H9 (cell line): ENCODE measurements around the gene ITPRIPL1. TPM values are rescaled to one million over a fixed set of nuclear protein-coding genes. Genes with fewer than 3 reads are reported as not detected.

Source experiments
- DNase-seq: peaks from one replicate; pipeline ENCODE4 v3.0.0-alpha.2; 2017
- H2AFZ ChIP-seq: one replicate; pipeline ENCODE4 v1.6.1; 2013; ENCODE audit warnings: mild to moderate bottlenecking, low read length, control low read depth, moderate library complexity
- H2AK5ac ChIP-seq: 2 replicates; pipeline ENCODE4 v1.6.1; 2013; ENCODE audit warnings: low read length, control low read depth, mixed read lengths; ENCODE audit not compliant: insufficient read length
- H2BK120ac ChIP-seq: one replicate; pipeline ENCODE4 v1.6.1; 2013; ENCODE audit warnings: low read depth, mild to moderate bottlenecking, low read length, control low read depth, inconsistent platforms; ENCODE audit not compliant: poor library complexity, severe bottlenecking
- H2BK12ac ChIP-seq: 2 replicates; pipeline ENCODE4 v1.6.1; 2013; ENCODE audit warnings: low read length, control low read depth, mixed read lengths, low read depth; ENCODE audit not compliant: insufficient read length
- H2BK15ac ChIP-seq: 2 replicates; pipeline ENCODE4 v1.6.1; 2013; ENCODE audit warnings: low read depth, low read length, control low read depth
- H2BK20ac ChIP-seq: one replicate; pipeline ENCODE4 v1.6.1; 2013; ENCODE audit warnings: low read depth, mild to moderate bottlenecking, low read length, control low read depth, inconsistent platforms; ENCODE audit not compliant: poor library complexity, severe bottlenecking
- H2BK5ac ChIP-seq: 2 replicates; pipeline ENCODE4 v1.6.1; 2013; ENCODE audit warnings: low read length, control low read depth, mixed read lengths; ENCODE audit not compliant: insufficient read length
- H3K14ac ChIP-seq: 2 replicates; pipeline ENCODE4 v1.6.1; 2013; ENCODE audit warnings: low read length, control low read depth; ENCODE audit not compliant: insufficient read depth
- H3K18ac ChIP-seq: 2 replicates; pipeline ENCODE4 v1.6.1; 2013; ENCODE audit warnings: low read depth, mild to moderate bottlenecking, mixed read lengths, low read length, control low read depth; ENCODE audit not compliant: insufficient read length
- H3K23ac ChIP-seq: 2 replicates; pipeline ENCODE4 v1.6.1; 2013; ENCODE audit warnings: low read length, control low read depth, mixed read lengths, low read depth; ENCODE audit not compliant: insufficient read length
- H3K23me2 ChIP-seq: 2 replicates; pipeline ENCODE4 v1.6.1; 2013; ENCODE audit warnings: low read depth, mild to moderate bottlenecking, mixed read lengths, low read length, control low read depth; ENCODE audit not compliant: insufficient read length, poor library complexity, severe bottlenecking
- H3K27ac ChIP-seq: 2 replicates; pipeline ENCODE4 v1.5.1; 2013; ENCODE audit warnings: low read length, control low read depth, mixed read lengths, low read depth; ENCODE audit not compliant: insufficient read length
- H3K27me3 ChIP-seq: 2 replicates; pipeline ENCODE4 v1.6.1; 2013; ENCODE audit warnings: low read length, control low read depth, inconsistent platforms; ENCODE audit not compliant: insufficient read depth
- H3K4ac ChIP-seq: 2 replicates; pipeline ENCODE4 v1.6.1; 2013; ENCODE audit warnings: low read depth, mild to moderate bottlenecking, control low read depth, inconsistent platforms, low read length, moderate library complexity
- H3K4me1 ChIP-seq: 2 replicates; pipeline ENCODE4 v1.6.1; 2013; ENCODE audit warnings: low read length, control low read depth, inconsistent platforms; ENCODE audit not compliant: insufficient read depth
- H3K4me2 ChIP-seq: 2 replicates; pipeline ENCODE4 v1.6.1; 2013; ENCODE audit warnings: low read length, control low read depth, mixed read lengths; ENCODE audit not compliant: insufficient read length, insufficient read depth
- H3K56ac ChIP-seq: 2 replicates; pipeline ENCODE4 v1.6.1; 2013; ENCODE audit warnings: low read depth, mild to moderate bottlenecking, mixed read lengths, low read length, control low read depth; ENCODE audit not compliant: insufficient read length
- H3K79me1 ChIP-seq: 2 replicates; pipeline ENCODE4 v1.6.1; 2013; ENCODE audit warnings: low read depth, mild to moderate bottlenecking, moderate library complexity, low read length, control low read depth, inconsistent platforms; ENCODE audit not compliant: insufficient read depth, poor library complexity, severe bottlenecking
- H3K79me2 ChIP-seq: 2 replicates; pipeline ENCODE4 v1.6.1; 2013; ENCODE audit warnings: low read length, control low read depth, inconsistent platforms; ENCODE audit not compliant: insufficient read depth
- H3K9ac ChIP-seq: 2 replicates; pipeline ENCODE4 v1.6.1; 2013; ENCODE audit warnings: low read length, control low read depth, mixed read lengths; ENCODE audit not compliant: insufficient read length; ENCODE audit errors: extremely low read depth
- H3K9me3 ChIP-seq: one replicate; pipeline ENCODE4 v1.6.1; 2013; ENCODE audit warnings: low read depth, low read length, inconsistent platforms; ENCODE audit not compliant: control insufficient read depth
- H3T11ph ChIP-seq: one replicate; pipeline ENCODE4 v1.6.1; 2013; ENCODE audit warnings: mild to moderate bottlenecking, low read length, control low read depth, inconsistent platforms
- H4K20me1 ChIP-seq: one replicate; pipeline ENCODE4 v1.6.1; 2013; ENCODE audit not compliant: control insufficient read depth, insufficient read length, insufficient read depth
- H4K5ac ChIP-seq: 2 replicates; pipeline ENCODE4 v1.6.1; 2013; ENCODE audit warnings: low read depth, mild to moderate bottlenecking, mixed read lengths, low read length, control low read depth; ENCODE audit not compliant: insufficient read length
- H4K8ac ChIP-seq: replicated peaks from 2 replicates; pipeline ENCODE4 v1.6.1; 2013; ENCODE audit warnings: low read length, control low read depth, mixed read lengths, low read depth; ENCODE audit not compliant: insufficient read length
- H4K91ac ChIP-seq: 2 replicates; pipeline ENCODE4 v1.6.1; 2013; ENCODE audit warnings: low read depth, mild to moderate bottlenecking, moderate library complexity, mixed read lengths, low read length, control low read depth; ENCODE audit not compliant: insufficient read length
- H3K27ac Mint-ChIP-seq, 3 experiments: 2 replicates in 2 of 3; 3 replicates in 1 of 3; pipeline ENCODE4 v1.8.0; 2020 to 2021; ENCODE audit warnings: mixed read lengths in 3 of 3, mild to moderate bottlenecking in 1 of 3, moderate library complexity in 1 of 3
- H3K27me3 Mint-ChIP-seq: 2 replicates; pipeline ENCODE4 v1.8.0; 2021; ENCODE audit warnings: low read depth, mild to moderate bottlenecking, moderate library complexity, mixed read lengths
- H3K36me3 Mint-ChIP-seq, 3 experiments: 2 replicates in 2 of 3; 3 replicates in 1 of 3; pipeline ENCODE4 v1.8.0; 2020 to 2021; ENCODE audit warnings: low read depth in 3 of 3, mixed read lengths in 3 of 3; ENCODE audit not compliant: insufficient read depth in 1 of 3
- H3K4me1 Mint-ChIP-seq, 2 experiments: 2 replicates each; pipeline ENCODE4 v1.8.0; 2020; ENCODE audit warnings: mixed read lengths in 2 of 2
- H3K4me3 Mint-ChIP-seq, 2 experiments: 2 replicates in 1 of 2; 3 replicates in 1 of 2; pipeline ENCODE4 v1.8.0; 2020 to 2021; ENCODE audit warnings: mild to moderate bottlenecking in 2 of 2, mixed read lengths in 2 of 2, moderate library complexity in 1 of 2
- H3K9me3 Mint-ChIP-seq, 2 experiments: 2 replicates in 1 of 2; 3 replicates in 1 of 2; pipeline ENCODE4 v1.8.0; 2020; ENCODE audit warnings: mild to moderate bottlenecking in 2 of 2, mixed read lengths in 2 of 2, moderate library complexity in 1 of 2
- CTCF ChIP-seq: fragments of 200-600 bp; sonication (generic); conservative IDR thresholded peaks from 3 replicates; pipeline ENCODE4 v1.8.0; 2021; ENCODE audit warnings: antibody characterized with exemption, mild to moderate bottlenecking
- WGBS: extraction: QIAGEN DNeasy Blood & Tissue Kit; methylation state at CpG from one replicate; pipeline ENCODE4 v1.1.7; 2013; ENCODE audit warnings: missing lambda C conversion rate, low lambda C conversion rate, mixed read lengths; ENCODE audit not compliant: insufficient read length; ENCODE audit errors: extremely low coverage; 5-methylcytosine and 5-hydroxymethylcytosine counted together
- total RNA-seq: library from RNA; stranded (reverse); gene quantifications from 2 replicates; pipeline ENCODE4 v1.2.1, GENCODE V29; 2021

ITPRIPL1 gene
- total RNA-seq, 1 experiment from 2014 or later: 16.3 TPM

- Histone ChIP-seq H2BK20ac (no peak overlapping the region), H3K23me2 (peaks cover 6% of the 10 kb centered on the region), H3T11ph (no peak overlapping the region), H4K20me1 (no peaks in the 10 kb centered on the region), H2BK12ac (no peak overlapping the region), H3K27me3 (no peaks in the 10 kb centered on the region), H4K91ac (no peak overlapping the region), H4K5ac (no peak overlapping the region), H3K9ac (peak overlapping the region; percentile 85), H2BK5ac (no peak overlapping the region), H3K23ac (no peak overlapping the region), H3K4ac (no peak overlapping the region), H3K79me1 (no peaks in the 10 kb centered on the region), H3K14ac (peak overlapping the region; percentile 20; the same call in 1 of the 2 replicates), H4K8ac (no peak overlapping the region), H2AFZ (no peak overlapping the region), H3K4me1 (no peaks in the 10 kb centered on the region), H3K27ac (no peak overlapping the region), H3K9me3 (no peaks in the 10 kb centered on the region), H3K18ac (no peak overlapping the region), H2BK120ac (no peak overlapping the region), H3K4me2 (peak overlapping the region; percentile 90), H2BK15ac (no peak overlapping the region), H3K56ac (no peak overlapping the region), H3K79me2 (peaks cover 14% of the 10 kb centered on the region; the same call in 1 of the 2 replicates), H2AK5ac (no peak overlapping the region)
- DNase-seq: no peak
- Mint-ChIP-seq H3K9me3 (no peaks in the 10 kb centered on the region), H3K4me1 (peaks cover 14 to 18% of the 10 kb centered on the region in 2 experiments), H3K4me3 (peak overlapping the region; percentile 85 to 93), H3K36me3 (peaks cover 11 to 21% (median 18%) of the 10 kb centered on the region in 3 experiments), H3K27me3 (no peaks in the 10 kb centered on the region), H3K27ac (peak overlapping the region; percentile 24 to 96 (median 80); a peak in 5 of 7 replicates)
- no peak for TF ChIP-seq CTCF
- WGBS: no CpG with 5 or more reads among the region's 15 CpGs
Observed at GRCh38 chr2:96336104-96336775, 11.1 kb downstream of the ITPRIPL1 start.
